Testis (tissue), 3 donors: ENCODE measurements around the gene C1S. TPM values are rescaled to one million over a fixed set of nuclear protein-coding genes. Genes with fewer than 3 reads are reported as not detected.

ENCODE experiments used
- DNase-seq: peaks from one replicate; pipeline ENCODE4 v3.0.0-alpha.2; 2019
- H3K27ac ChIP-seq, 2 donors: fragments of 200-600 bp; sonication (generic); one replicate each; pipeline ENCODE4 v1.5.1; 2019
- H3K27me3 ChIP-seq: fragments of 200-600 bp; sonication (generic); one replicate; pipeline ENCODE4 v1.5.1; 2019
- H3K36me3 ChIP-seq: fragments of 200-600 bp; sonication (generic); one replicate; pipeline ENCODE4 v1.5.1; 2017; ENCODE audit warnings: low read depth; ENCODE audit errors: missing control alignments
- H3K4me1 ChIP-seq: fragments of 200-600 bp; sonication (generic); one replicate; pipeline ENCODE4 v1.5.1; 2019
- H3K4me3 ChIP-seq, 2 donors: fragments of 200-600 bp; sonication (generic); one replicate each; pipeline ENCODE4 v1.5.1; 2017 to 2019
- H3K9me3 ChIP-seq: fragments of 200-600 bp; sonication (generic); one replicate; pipeline ENCODE4 v1.5.1; 2017
- CTCF ChIP-seq, 3 experiments: fragments of 450-650 bp in 2 of 3; fragments of 200-600 bp in 1 of 3; sonication (generic) in 1 of 3; IDR thresholded peaks; one replicate each; pipeline ENCODE4 v1.5.1; 2016 to 2019; ENCODE audit warnings: antibody characterized with exemption in 3 of 3, mild to moderate bottlenecking in 2 of 3, moderate library complexity in 1 of 3
- POLR2A ChIP-seq: fragments of 450-650 bp; IDR thresholded peaks from one replicate; pipeline ENCODE4 v1.6.1; 2017; ENCODE audit warnings: antibody characterized with exemption, mild to moderate bottlenecking, moderate library complexity
- WGBS, 2 donors: methylation state at CpG; one replicate each; pipeline ENCODE4 v1.1.5; 2018; 5-methylcytosine and 5-hydroxymethylcytosine counted together
- intact Hi-C: fragments of 100-400 bp; cut with DNase I; formaldehyde crosslinking; loops from one replicate; pipeline ENCODE4 v1.15.1; 2023; ENCODE audit warnings: low total_unique reads
- polyA plus RNA-seq: library from polyadenylated mRNA; stranded (reverse); fragments of 350-450 nt; fragmentation: Illumina TruSeq; extraction: RNeasy Lipid Tissue Mini Kit (QIAGEN cat#74804); gene quantifications from one replicate; pipeline ENCODE4 v1.2.3, GENCODE V29; 2014; ENCODE audit warnings: low read depth, low replicate concordance; ENCODE audit not compliant: insufficient read depth
- total RNA-seq, 2 donors: library from RNA; depleted of rRNA; stranded (reverse); fragments of >200 nt; gene quantifications; one replicate each; pipeline ENCODE4 v1.2.3, GENCODE V29; 2016

The C1S gene
- total and polyA plus RNA-seq, 3 donors from 2014 or later = 86.1 to 271 (median 190) TPM

GRCh38 chr12:7067096-7067495 lies 6.6 kb downstream of the C1S start:
- DNase-seq = no peak
- intact Hi-C loops = no loop called here
- Histone ChIP-seq H3K9me3 (no peaks in the 10 kb centered on the region), H3K36me3 (no peaks in the 10 kb centered on the region), H3K27me3 (no peaks in the 10 kb centered on the region), H3K4me3 (no peak overlapping the region), H3K4me1 (peaks cover 16% of the 10 kb centered on the region), H3K27ac (no peak overlapping the region)
- TF ChIP-seq CTCF (IDR thresholded peaks at IDR 0.05) (no peak), POLR2A (no peak)
- WGBS, 2 donors = 88 to 93% methylated on average over 7 of the region's 7 CpGs

GRCh38 chr12:7068240-7068993 lies 7.9 kb downstream of the C1S start:
- no peak for TF ChIP-seq CTCF (IDR thresholded peaks at IDR 0.05)
- no peak for TF ChIP-seq POLR2A
- intact Hi-C loops = no loop called here
- no peaks in the 10 kb centered on the region for H3K36me3 ChIP-seq
- peaks cover 11% of the 10 kb centered on the region for H3K4me1 ChIP-seq
- 59 to 61% methylated on average over 11 of the region's 11 CpGs for WGBS, 2 donors
- no peak for DNase-seq
- no peaks in the 10 kb centered on the region for H3K27me3 ChIP-seq
- H3K27ac ChIP-seq = no peak overlapping the region
- no peaks in the 10 kb centered on the region for H3K9me3 ChIP-seq
- H3K4me3 ChIP-seq = no peak overlapping the region

GRCh38 chr12:7068994-7069346 lies 8.5 kb downstream of the C1S start:
- H3K36me3 ChIP-seq = no peaks in the 10 kb centered on the region
- H3K9me3 ChIP-seq = no peaks in the 10 kb centered on the region
- no peak overlapping the region for H3K4me3 ChIP-seq
- TF ChIP-seq POLR2A (no peak), CTCF (IDR thresholded peaks at IDR 0.05) (no peak)
- no peaks in the 10 kb centered on the region for H3K27me3 ChIP-seq
- H3K4me1 ChIP-seq = peaks cover 11% of the 10 kb centered on the region
- H3K27ac ChIP-seq = no peak overlapping the region
- WGBS, 2 donors = 39 to 75% methylated on average over 2 of the region's 2 CpGs
- no peak for DNase-seq
- intact Hi-C loops = no loop called here

GRCh38 chr12:7069386-7069785 lies 8.9 kb downstream of the C1S start:
- no peak overlapping the region for H3K27ac ChIP-seq
- H3K36me3 ChIP-seq = no peaks in the 10 kb centered on the region
- intact Hi-C loops = no loop called here
- H3K9me3 ChIP-seq = no peaks in the 10 kb centered on the region
- H3K4me3 ChIP-seq = no peak overlapping the region
- peaks cover 11% of the 10 kb centered on the region for H3K4me1 ChIP-seq
- no peaks in the 10 kb centered on the region for H3K27me3 ChIP-seq
- DNase-seq = no peak
- 87 to 90% methylated on average over 6 of the region's 6 CpGs for WGBS, 2 donors
- no peak for TF ChIP-seq CTCF (IDR thresholded peaks at IDR 0.05)
- TF ChIP-seq POLR2A = no peak

GRCh38 chr12:7072035-7072434 lies 11.5 kb downstream of the C1S start:
- intact Hi-C loops = no loop called here
- no peak for TF ChIP-seq CTCF (IDR thresholded peaks at IDR 0.05)
- TF ChIP-seq POLR2A = no peak
- no peak overlapping the region for H3K27ac ChIP-seq
- no peak for DNase-seq
- H3K4me1 ChIP-seq = peaks cover 11% of the 10 kb centered on the region
- H3K27me3 ChIP-seq = no peaks in the 10 kb centered on the region
- H3K9me3 ChIP-seq = no peaks in the 10 kb centered on the region
- WGBS, 2 donors = 92% methylated on average over 6 of the region's 6 CpGs
- H3K4me3 ChIP-seq = no peak overlapping the region
- no peaks in the 10 kb centered on the region for H3K36me3 ChIP-seq
